Fibroblast of pulmonary artery (primary cell): ENCODE data around the gene EHMT1.
"Not testable (repeated sequence)": the region's sequence is repeated elsewhere in the genome, so short reads cannot be mapped to it uniquely, and the experiment has no call there.

Experiments used
- DNase-seq: peaks from one replicate; pipeline ENCODE4 v3.0.0-alpha.2; 2010; ENCODE audit warnings: low read depth
- H3K4me3 ChIP-seq: replicated peaks from 2 replicates; pipeline ENCODE4 v1.5.1; 2011; ENCODE audit warnings: low read depth, mild to moderate bottlenecking, control low read depth, low read length, moderate library complexity
- CTCF ChIP-seq: IDR thresholded peaks from 2 replicates; pipeline ENCODE4 v1.5.1; 2011; ENCODE audit warnings: mild to moderate bottlenecking, control low read depth, low read length, inconsistent platforms; ENCODE audit errors: missing control alignments

The EHMT1 gene

GRCh38 chr9:137626464-137626863, 7.7 kb downstream of the EHMT1 start:
- no peak for TF ChIP-seq CTCF
- no peak for DNase-seq
- H3K4me3 ChIP-seq = no peak overlapping the region

GRCh38 chr9:137627406-137627805, 8.6 kb downstream of the EHMT1 start:
- H3K4me3 ChIP-seq, DNase-seq: not testable (repeated sequence)

- no peak for DNase-seq
- no peak for TF ChIP-seq CTCF
- H3K4me3 ChIP-seq = no peak overlapping the region
Measured at GRCh38 chr9:137630126-137630525, 11.3 kb downstream of the EHMT1 start.

GRCh38 chr9:137630679-137631078, 11.9 kb downstream of the EHMT1 start:
- TF ChIP-seq CTCF = no peak
- no peak for DNase-seq
- no peak overlapping the region for H3K4me3 ChIP-seq

- H3K4me3 ChIP-seq = no peak overlapping the region
- no peak for DNase-seq
- TF ChIP-seq CTCF = no peak
Measured at GRCh38 chr9:137631345-137632229, 12.8 kb downstream of the EHMT1 start.

- no peak overlapping the region for H3K4me3 ChIP-seq
- TF ChIP-seq CTCF = no peak
- DNase-seq = no peak
Measured at GRCh38 chr9:137632230-137633161, 13.7 kb downstream of the EHMT1 start.

- DNase-seq = no peak
- no peak for TF ChIP-seq CTCF
- no peak overlapping the region for H3K4me3 ChIP-seq
Measured at GRCh38 chr9:137634016-137634415, 15.2 kb downstream of the EHMT1 start.
